Prostate gland (tissue), 2 donors: ENCODE data around the gene IKZF1. TPM values are rescaled to one million over a fixed set of nuclear protein-coding genes. Genes with fewer than 3 reads are reported as not detected.

Experiments
- DNase-seq: peaks from one replicate; pipeline ENCODE4 v3.0.0-alpha.2; 2019; ENCODE audit warnings: low spot score
- H3K27ac ChIP-seq, 2 donors: fragments of 200-600 bp; sonication (generic); 2 replicates each; pipeline ENCODE4 v1.5.1; 2017 to 2019
- H3K27me3 ChIP-seq: fragments of 200-600 bp; sonication (generic); replicated peaks from 2 replicates; pipeline ENCODE4 v1.5.1; 2019; ENCODE audit not compliant: insufficient read depth
- H3K36me3 ChIP-seq, 2 donors: fragments of 200-600 bp; sonication (generic); 1 replicate in 1 of 2; 2 replicates in 1 of 2; pipeline versions ENCODE4 v1.5.1 to v1.8.1; 2017 to 2019
- H3K4me1 ChIP-seq: fragments of 200-600 bp; sonication (generic); replicated peaks from 2 replicates; pipeline ENCODE4 v1.5.1; 2019
- H3K4me3 ChIP-seq, 2 donors: fragments of 200-600 bp; sonication (generic); 2 replicates each; pipeline ENCODE4 v1.5.1; 2017 to 2019
- H3K9me3 ChIP-seq: fragments of 200-600 bp; sonication (generic); 2 replicates; pipeline ENCODE4 v1.5.1; 2017
- CTCF ChIP-seq, 4 experiments: fragments of 200-600 bp in 2 of 4; fragments of 450-650 bp in 2 of 4; sonication (generic) in 2 of 4; IDR thresholded peaks; 1 replicate in 3 of 4; 2 replicates in 1 of 4; pipeline ENCODE4 v1.5.1; 2016 to 2019; ENCODE audit warnings: antibody characterized with exemption in 4 of 4, mild to moderate bottlenecking in 2 of 4, moderate library complexity in 2 of 4
- POLR2A ChIP-seq: fragments of 450-650 bp; IDR thresholded peaks from one replicate; pipeline ENCODE4 v1.6.1; 2016; ENCODE audit warnings: antibody characterized with exemption, mild to moderate bottlenecking
- POLR2AphosphoS5 ChIP-seq: sonication (generic); formaldehyde crosslinking; IDR thresholded peaks from one replicate; pipeline ENCODE4 v1.6.1; 2017; ENCODE audit warnings: antibody characterized with exemption
- WGBS: methylation state at CpG from one replicate; pipeline ENCODE4 v1.1.5; 2018; 5-methylcytosine and 5-hydroxymethylcytosine counted together
- intact Hi-C: fragments of 100-400 bp; cut with DNase I; formaldehyde crosslinking; loops from one replicate; pipeline ENCODE4 v1.14.2; 2022
- total RNA-seq, 2 donors: library from RNA; depleted of rRNA; stranded (reverse); fragments of >200 nt; gene quantifications; one replicate each; pipeline ENCODE4 v1.1.0, GENCODE V29; 2016

IKZF1 gene
- total RNA-seq, 2 donors from 2014 or later: 2.7 to 7.7 TPM

DNA sequence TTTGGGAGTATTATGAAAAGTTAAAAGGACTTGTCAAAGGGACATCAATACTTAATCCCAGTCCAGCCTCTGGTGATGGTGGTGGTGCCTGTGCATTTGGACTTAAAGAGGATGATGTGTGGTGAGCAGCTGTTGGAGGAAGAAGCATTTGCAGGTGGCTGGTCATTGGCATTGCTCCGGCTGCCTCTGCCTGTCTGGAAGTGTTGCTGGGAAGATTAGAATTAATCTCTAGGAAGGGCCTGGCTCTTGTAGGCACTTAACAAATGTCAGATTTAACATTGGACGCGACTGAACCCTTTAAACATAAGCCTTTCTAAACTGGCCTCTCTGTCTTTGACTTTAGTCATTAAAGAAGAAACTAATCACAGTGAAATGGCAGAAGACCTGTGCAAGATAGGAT lies 86.9 kb downstream of the IKZF1 start:
- 78% methylated on average over 3 of the region's 3 CpGs for WGBS
- no peak for TF ChIP-seq POLR2AphosphoS5
- no peak for TF ChIP-seq POLR2A
- H3K36me3 ChIP-seq: no peaks in the 10 kb centered on the region
- no peaks in the 10 kb centered on the region for H3K9me3 ChIP-seq
- no peaks in the 10 kb centered on the region for H3K27me3 ChIP-seq
- H3K27ac ChIP-seq: no peak overlapping the region
- H3K4me1 ChIP-seq: no peaks in the 10 kb centered on the region
- no peak overlapping the region for H3K4me3 ChIP-seq
- intact Hi-C loops: no loop called here
- no peak for DNase-seq

DNA sequence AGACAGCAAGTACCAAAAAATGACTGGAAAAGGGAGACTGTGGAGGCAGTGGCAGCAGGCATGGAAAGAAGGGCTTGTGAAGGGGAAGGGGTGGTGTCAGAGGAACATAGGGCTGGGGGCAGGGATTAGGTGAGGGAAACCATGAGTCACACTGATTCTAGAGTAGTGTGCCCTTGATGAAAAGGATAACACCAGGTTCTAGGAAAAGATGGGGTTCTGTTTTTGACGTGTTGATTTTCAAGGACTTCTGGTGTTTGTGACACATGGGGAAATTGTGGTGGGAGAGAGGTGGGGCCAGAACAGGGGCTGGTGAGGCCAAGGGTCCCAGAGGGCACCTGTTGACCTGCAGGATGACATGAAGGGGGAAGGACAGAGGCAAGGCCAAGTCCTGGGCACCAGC lies 88.6 kb downstream of the IKZF1 start:
- Histone ChIP-seq H3K27me3 (no peaks in the 10 kb centered on the region), H3K4me1 (no peaks in the 10 kb centered on the region), H3K4me3 (no peak overlapping the region), H3K27ac (no peak overlapping the region), H3K36me3 (no peaks in the 10 kb centered on the region), H3K9me3 (no peaks in the 10 kb centered on the region)
- TF ChIP-seq POLR2AphosphoS5 (no peak), CTCF (IDR thresholded peaks at IDR 0.05) (no peak), POLR2A (no peak)
- no peak for DNase-seq
- intact Hi-C loops: no loop called here
- 82% methylated on average over 1 of the region's 1 CpG for WGBS

DNA sequence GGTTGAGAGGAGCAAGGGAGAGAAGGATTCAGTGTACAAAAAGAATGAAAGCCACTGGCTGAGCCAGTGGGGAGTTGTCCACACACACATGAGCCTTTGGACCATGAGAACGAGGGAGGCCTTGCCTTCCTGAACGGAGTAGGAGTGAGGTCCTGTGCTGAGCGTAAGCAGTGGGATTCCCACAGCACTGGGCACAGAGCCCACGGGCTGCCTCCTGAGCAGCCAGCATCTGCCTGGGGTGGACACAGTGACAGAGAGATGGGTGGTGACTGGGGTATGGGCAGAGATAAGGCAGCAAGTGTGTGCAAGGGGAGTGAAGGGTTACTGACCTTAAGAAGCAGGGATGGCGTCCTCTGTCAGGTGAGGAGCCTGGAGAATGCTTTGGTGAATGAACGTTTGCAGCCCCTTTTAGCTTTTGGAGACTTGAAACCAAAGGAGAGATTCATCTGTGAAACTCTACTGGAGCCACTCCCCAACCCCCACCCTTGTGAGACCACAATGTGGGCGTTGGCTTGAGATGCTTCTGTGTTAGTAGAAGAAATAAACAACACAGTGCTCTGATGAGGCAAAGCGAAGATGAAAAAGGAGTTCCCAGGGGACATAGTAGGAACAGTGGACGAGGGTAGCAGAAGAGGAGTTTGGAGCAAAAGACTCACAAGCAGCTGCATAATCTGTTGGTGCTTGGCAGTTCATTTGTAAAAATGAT lies 89.2 kb downstream of the IKZF1 start:
- H3K4me1 ChIP-seq: no peaks in the 10 kb centered on the region
- WGBS: 73% methylated on average over 9 of the region's 9 CpGs
- H3K27ac ChIP-seq: no peak overlapping the region
- no peaks in the 10 kb centered on the region for H3K27me3 ChIP-seq
- H3K36me3 ChIP-seq: no peaks in the 10 kb centered on the region
- TF ChIP-seq POLR2A: no peak
- no peak for TF ChIP-seq POLR2AphosphoS5
- TF ChIP-seq CTCF (IDR thresholded peaks at IDR 0.05): no peak
- H3K9me3 ChIP-seq: no peaks in the 10 kb centered on the region
- no peak for DNase-seq
- intact Hi-C loops: no loop called here
- no peak overlapping the region for H3K4me3 ChIP-seq

- 76% methylated on average over 1 of the region's 1 CpG for WGBS
- intact Hi-C loops: no loop called here
Measured at GRCh38 chr7:50394315-50394714, 89.8 kb downstream of the IKZF1 start.

GRCh38 chr7:50396856-50397255 lies 92.3 kb downstream of the IKZF1 start:
- Histone ChIP-seq H3K27me3 (peaks cover 7% of the 10 kb centered on the region), H3K9me3 (no peaks in the 10 kb centered on the region), H3K4me3 (no peak overlapping the region), H3K27ac (no peak overlapping the region), H3K4me1 (no peaks in the 10 kb centered on the region), H3K36me3 (no peaks in the 10 kb centered on the region)
- TF ChIP-seq POLR2A (no peak), POLR2AphosphoS5 (no peak), CTCF (IDR thresholded peaks at IDR 0.05) (no peak)
- WGBS: 92% methylated on average over 2 of the region's 2 CpGs
- intact Hi-C loops: no loop called here
- no peak for DNase-seq

More at GRCh38 chr7:50394315-50394714, 89.8 kb downstream of the IKZF1 start:
- Histone ChIP-seq H3K27ac (no peak overlapping the region), H3K36me3 (no peaks in the 10 kb centered on the region), H3K4me1 (no peaks in the 10 kb centered on the region), H3K4me3 (no peak overlapping the region), H3K9me3 (no peaks in the 10 kb centered on the region), H3K27me3 (peaks cover 2% of the 10 kb centered on the region)
- no peak for DNase-seq
- no peak for TF ChIP-seq POLR2AphosphoS5
- no peak for TF ChIP-seq POLR2A
- TF ChIP-seq CTCF (IDR thresholded peaks at IDR 0.05): no peak
